GM12801 (cell line): Measurements from ENCODE around the gene FLRT2.

Experiments
- TF ChIP-seq, protein P1 (sequence below): IDR thresholded peaks from one replicate; pipeline ENCODE4 v1.5.1; 2011; ENCODE audit warnings: control low read depth; ENCODE audit not compliant: insufficient read length; ENCODE audit errors: extremely low read depth

Gene FLRT2

DNA sequence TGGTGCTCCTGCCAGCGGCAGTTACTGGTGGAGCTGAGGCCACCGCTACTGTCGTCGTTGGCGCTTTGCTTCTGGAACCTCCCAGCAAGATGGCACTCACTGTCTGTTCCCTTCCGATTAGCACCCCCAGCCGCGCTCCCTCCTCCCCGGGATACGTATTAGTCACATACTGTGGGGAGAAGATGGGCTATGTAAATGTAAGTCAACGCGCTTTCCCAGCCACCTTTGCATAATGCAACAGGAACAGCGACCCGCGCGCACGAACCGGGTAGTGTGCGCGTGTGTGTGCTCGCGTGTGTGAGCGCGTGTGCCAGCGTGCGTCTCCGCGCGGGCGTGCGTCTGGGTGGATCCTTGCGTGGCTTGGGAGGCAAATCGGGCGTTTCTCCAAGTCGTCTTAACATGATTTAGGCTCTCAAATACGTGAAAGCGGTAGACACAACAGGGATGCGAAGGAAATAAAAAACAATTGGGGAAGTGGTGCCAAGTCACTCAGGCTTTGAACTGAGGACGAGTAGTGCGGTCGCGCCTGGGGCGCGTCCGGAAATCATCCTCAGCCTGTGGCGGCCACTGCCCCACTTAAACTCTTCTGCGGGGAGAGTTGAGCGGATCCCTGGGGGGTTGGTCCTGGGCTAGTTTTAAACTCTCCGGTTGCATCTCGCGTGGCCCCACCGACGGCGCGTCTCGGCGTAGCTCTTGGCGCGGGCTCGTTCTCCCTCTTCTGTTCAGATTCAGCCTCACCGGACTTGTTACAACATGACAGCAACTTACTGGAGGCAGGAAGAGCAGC lies 1.8 kb downstream of the FLRT2 start:
- TF ChIP-seq, protein P1, sequence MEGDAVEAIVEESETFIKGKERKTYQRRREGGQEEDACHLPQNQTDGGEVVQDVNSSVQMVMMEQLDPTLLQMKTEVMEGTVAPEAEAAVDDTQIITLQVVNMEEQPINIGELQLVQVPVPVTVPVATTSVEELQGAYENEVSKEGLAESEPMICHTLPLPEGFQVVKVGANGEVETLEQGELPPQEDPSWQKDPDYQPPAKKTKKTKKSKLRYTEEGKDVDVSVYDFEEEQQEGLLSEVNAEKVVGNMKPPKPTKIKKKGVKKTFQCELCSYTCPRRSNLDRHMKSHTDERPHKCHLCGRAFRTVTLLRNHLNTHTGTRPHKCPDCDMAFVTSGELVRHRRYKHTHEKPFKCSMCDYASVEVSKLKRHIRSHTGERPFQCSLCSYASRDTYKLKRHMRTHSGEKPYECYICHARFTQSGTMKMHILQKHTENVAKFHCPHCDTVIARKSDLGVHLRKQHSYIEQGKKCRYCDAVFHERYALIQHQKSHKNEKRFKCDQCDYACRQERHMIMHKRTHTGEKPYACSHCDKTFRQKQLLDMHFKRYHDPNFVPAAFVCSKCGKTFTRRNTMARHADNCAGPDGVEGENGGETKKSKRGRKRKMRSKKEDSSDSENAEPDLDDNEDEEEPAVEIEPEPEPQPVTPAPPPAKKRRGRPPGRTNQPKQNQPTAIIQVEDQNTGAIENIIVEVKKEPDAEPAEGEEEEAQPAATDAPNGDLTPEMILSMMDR = no peak

DNA sequence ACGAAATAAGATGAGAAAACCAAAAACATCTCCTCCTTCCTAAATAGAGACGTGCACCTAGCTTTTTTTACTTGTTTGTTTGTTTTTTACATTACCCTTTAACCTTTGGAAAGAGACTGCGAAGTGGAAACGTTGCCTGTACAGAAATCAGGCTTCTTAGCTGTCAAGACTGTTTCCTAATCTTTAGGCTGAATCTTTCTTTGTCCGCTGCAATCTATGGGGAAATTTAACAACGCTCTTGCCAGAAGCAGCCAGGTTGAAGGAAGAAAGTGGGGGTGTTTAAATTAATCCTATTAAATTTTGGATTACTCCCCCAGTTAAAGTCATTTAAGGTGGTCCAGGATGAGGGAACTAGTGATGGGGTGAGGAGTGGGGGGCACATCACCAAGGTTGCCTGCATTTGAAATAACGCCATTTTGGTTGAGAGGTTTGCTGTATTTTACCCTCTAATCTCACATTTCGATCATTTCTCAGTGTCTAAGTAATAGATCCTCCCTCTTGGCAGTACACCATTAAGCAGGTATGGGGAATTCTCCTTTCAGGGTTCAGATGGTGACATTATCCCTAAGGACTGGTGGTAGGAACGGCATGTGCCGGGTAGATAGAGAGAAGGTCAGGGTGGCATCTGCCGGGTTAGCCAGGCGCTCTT lies 2.6 kb downstream of the FLRT2 start:
- TF ChIP-seq, protein P1 = no peak

DNA sequence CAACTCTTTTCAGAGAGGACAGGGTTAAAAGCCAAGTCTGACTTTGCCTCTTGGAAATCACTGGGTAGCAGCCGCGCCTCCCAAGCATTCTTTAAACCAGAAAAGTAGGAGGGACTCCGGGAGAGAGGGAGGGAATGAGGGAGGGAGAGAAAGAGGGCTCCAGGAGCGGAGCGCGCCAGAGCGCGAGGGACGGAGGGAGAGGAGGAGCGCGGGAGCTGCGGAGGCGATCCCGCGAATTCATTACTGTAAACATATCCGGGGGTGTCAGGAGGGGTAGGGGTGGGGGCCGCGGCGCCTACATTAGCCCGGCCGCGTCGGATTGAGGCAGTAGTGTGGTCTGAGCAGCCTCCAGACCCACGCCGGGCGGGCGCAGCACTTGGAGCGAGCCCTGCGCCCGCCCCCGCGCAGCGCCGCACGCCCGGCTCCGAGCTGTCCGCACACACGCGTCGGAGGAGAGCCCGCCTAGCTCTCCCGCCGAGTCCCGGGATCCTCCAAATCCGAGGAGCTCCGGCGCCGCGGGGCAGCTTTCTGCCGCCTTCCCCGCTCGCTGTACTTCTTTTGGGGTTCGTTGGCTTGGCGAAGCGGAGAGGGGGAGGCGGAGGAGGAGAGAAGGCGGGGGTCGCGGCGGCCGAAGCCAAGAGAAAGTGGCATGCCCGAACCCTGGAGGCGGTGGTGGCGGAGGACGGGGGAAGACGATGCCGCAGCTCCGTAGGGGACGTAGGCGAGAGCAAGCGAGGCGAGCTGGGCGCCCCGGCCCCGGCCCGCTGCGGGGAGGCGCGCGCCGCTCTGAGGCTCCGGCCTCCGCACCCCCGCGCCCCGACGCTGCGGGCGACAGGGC lies 3.3 kb downstream of the FLRT2 start:
- TF ChIP-seq, protein P1 = no peak

DNA sequence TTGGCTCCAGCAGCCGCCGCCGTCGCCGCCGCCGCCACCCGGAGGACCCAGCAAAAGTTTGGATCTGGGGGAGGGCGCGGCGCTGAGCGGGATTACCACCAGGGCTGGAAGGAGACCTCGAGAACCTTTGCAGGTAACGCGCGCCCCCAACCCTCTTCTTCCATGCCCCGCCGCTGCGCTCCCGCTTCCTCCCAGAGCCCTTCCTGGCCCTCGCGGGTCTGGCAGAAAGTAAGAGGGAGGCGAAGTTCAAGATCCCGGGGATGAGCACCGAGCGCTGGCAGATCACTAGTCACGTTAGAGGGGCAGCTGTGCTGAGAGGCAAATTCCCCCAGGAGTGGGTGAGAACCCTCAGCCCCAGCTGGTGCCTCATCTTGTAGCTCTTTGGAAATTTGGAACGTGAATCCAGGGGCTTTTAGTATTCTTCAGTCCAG lies 3.9 kb downstream of the FLRT2 start:
- TF ChIP-seq, protein P1 = no peak

DNA sequence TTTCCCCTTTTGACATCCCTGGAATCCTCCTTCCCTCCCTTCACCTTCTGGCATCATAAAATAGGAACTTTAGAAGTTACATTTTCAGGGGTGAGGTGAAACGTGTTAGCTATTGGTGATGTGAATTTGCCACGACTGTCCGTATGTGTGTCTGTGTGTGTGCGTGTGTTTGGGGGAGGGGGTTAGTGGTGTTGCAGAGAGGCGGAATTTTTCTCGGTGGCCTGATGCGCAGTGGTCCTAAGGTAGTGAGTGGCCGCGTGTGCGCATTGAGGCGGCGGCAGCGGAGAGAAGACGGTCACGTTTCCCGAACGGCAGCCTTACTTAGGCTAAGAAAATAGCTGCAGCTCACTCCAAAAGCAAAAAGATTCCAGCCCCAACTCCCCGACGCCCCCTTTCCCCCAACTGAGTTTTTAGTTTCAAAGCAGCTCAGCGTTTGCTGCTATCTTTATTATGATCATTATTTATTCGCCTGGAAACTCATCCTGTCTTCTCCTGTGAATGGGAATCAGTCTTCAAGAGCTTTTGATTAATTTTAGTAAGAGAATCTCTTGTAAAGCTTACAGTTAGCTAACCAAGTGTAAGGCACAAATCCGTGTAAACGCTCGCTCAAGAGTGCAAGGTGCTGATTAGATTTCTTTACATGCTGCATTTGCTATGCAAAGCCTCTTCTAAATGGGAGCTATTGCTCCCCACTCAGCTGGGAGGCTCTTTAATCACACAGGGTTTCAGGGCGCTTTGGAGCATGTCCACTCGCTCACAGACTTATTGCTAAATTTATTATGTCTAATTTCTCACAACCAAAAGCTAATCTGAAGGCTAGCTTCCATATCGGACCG lies 4.7 kb downstream of the FLRT2 start:
- TF ChIP-seq, protein P1 = no peak

DNA sequence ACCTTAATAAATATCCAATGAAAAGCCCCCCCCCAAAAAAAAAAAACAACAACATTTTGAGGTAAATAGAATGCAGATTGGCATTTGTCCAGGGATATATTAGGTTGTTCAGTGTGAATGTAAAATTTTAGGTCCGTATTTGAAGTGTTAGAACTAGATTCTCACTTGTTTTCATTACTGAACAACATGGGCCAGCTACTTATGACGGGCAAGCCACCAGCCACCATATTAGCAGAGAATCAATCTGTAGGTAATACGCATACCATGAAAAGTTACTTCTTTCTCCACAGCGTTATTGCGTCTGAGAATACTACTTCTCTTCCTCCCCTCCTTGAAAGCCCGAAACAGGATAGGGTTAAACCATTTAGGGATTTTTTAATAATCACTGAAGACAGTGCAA lies 5.4 kb downstream of the FLRT2 start:
- TF ChIP-seq, protein P1 = no peak
